ENCODE results near the gene PTPRN2. TPM values are rescaled to one million over a fixed set of nuclear protein-coding genes. Genes with fewer than 3 reads are reported as not detected.

The PTPRN2 gene
- total and polyA plus RNA-seq, 2 of the 8 experiments (the other 6 are each of a cell fraction or from before 2014, with no cell fraction given), result 2.6 to 4.5 TPM

GRCh38 chr7:157693071-157693520 is 894.5 kb downstream of the PTPRN2 start (continued):
- TF ChIP-seq ATF2 (IDR thresholded peaks at IDR 0.05; ENCODE audit: low read length), result no peak
- no peak for TF ChIP-seq YY1 (IDR thresholded peaks at IDR 0.05; ENCODE audit: low read depth, low read length)
- TF ChIP-seq CBX8 (IDR thresholded peaks at IDR 0.05; ENCODE audit: borderline replicate concordance, low read depth, low read length), result no peak
- no peak for TF ChIP-seq TAF1 (IDR thresholded peaks at IDR 0.05; ENCODE audit: low read depth, low read length)
- TF ChIP-seq CTCF (IDR thresholded peaks at IDR 0.05; ENCODE audit: control extremely low read depth in 1 of 3, insufficient read depth in 1 of 3, low read depth in 1 of 3, low read length in 3 of 3), result no peak
- no peak for TF ChIP-seq JUN (IDR thresholded peaks at IDR 0.05; ENCODE audit: low read depth, low read length)
- no peak for TF ChIP-seq RAD21 (IDR thresholded peaks at IDR 0.05 in 1 of 2, conservative IDR thresholded peaks at IDR 0.05 in 1 of 2; ENCODE audit: low read depth in 2 of 2, low read length in 2 of 2)

All from H1 (cell line).